Endometrial microvascular endothelial cells (primary cell): ENCODE data around the gene POLR1A. TPM values are rescaled to one million over a fixed set of nuclear protein-coding genes. Genes with fewer than 3 reads are reported as not detected.

Experiments used
- in situ Hi-C: cut with HindIII; loops from 2 replicates; pipeline ENCODE4 v1.10.0; 2017; ENCODE audit warnings: low sequenced_read_pairs, low pct_unique_long_range_greater_than_20kb; ENCODE audit errors: inconsistent ontology term
- total RNA-seq: library from RNA; depleted of rRNA; stranded (reverse); fragments of >200 nt; gene quantifications from one replicate; pipeline ENCODE4 v1.2.3, GENCODE V29; 2015; ENCODE audit errors: inconsistent ontology term

Gene POLR1A
- total RNA-seq, 1 donor from 2014 or later = 20.9 TPM

DNA sequence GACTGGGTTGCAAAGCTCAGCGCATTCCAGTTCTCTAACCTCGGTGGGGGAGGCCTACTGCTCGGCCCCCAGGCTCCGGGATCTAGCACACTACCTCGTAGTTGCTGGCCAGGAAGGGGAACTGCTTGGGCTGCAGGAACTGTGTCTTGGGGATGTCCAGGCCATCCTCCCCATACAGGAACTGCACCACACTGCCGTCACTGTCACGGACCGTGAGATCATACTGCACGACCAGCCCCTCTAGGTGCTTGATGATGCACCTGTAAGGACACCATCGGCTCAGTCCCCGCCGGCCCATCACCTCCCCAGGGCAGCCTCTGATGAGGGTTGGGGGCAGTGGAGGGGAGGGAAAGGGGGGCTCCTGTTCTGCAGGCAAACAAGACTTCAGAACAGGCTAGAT, 61.6 kb downstream of the POLR1A start:
- in situ Hi-C loops = no loop called here

DNA sequence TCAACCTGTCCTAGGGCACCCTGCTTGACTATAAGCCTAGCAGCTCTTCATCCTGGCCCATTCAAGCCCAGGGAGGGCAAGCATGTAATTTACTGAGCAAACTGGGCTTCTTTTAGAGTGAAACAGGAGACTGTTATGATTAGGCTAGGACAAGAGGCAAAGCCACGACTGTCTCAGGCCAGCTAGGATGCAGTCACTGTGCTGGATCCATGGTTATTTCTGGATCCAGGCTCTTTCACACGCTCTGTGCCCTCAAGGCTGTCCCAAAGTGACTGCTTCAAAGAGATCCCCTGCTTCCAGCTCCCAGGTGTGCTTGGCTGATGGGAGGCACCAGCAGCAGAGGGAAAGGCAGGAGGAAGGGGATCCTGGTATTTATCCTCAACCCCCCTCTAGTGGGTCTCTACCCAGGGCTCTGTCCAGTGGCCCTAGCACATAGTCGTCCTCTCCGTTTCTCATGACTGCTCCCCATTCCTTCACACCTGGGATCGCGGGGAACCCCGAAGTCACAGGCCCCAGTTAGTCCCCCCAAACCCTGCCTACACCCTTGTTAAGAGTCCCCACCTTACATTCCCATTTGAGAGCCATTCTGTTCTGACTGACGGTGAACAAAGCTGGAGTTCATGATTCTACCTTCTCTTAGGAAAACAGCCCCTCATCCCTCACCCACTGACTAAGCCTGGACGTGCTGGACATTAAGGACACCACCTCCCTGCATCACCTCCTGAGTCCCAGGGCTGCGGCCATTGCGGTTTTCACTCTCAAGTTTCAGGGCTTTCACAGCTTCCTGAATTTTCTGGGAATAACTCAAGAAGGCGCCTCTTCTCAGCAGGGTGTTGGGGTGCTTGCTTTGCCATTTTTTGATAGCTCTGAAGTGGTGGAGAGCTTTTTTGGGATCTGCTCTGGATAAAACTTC, 63.2 kb downstream of the POLR1A start:
- in situ Hi-C loops = no loop called here

DNA sequence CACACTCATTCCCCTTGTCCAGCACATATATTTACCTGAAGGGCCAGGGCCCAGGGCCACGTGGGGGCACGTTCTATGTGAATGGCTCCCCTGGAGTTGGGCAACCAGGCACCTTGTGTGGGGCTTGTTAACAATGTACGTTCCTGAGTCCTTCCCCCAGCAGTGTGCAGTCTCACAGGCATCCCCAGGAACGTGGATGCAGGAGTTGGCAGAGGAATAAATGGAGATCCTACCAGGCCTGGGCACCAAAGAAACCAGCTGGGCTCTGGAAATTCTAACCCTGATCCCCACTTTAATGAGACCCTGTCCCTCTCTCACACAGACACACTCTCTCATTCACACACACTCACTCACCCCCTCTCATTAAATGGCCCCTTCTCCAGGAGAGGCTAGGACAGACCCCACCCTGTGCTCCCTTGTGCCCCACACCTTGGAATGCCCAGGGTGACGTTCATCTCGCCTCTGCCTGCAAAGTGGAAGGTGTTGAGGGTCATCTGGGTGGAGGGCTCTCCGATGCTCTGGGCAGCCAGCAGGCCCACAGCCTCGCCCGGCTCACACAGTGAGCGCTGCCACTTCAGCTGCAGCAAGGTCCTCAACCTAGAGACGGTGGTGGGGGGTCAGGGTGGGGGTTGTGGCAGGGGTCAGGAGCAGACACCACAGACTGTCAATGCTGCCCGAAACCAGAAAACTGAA, 65.6 kb downstream of the POLR1A start:
- in situ Hi-C loops = loop anchor here (5.0 kb wide), 1 partner anchor 153 kb away; the partner anchor contains the start of gene ST3GAL5

DNA sequence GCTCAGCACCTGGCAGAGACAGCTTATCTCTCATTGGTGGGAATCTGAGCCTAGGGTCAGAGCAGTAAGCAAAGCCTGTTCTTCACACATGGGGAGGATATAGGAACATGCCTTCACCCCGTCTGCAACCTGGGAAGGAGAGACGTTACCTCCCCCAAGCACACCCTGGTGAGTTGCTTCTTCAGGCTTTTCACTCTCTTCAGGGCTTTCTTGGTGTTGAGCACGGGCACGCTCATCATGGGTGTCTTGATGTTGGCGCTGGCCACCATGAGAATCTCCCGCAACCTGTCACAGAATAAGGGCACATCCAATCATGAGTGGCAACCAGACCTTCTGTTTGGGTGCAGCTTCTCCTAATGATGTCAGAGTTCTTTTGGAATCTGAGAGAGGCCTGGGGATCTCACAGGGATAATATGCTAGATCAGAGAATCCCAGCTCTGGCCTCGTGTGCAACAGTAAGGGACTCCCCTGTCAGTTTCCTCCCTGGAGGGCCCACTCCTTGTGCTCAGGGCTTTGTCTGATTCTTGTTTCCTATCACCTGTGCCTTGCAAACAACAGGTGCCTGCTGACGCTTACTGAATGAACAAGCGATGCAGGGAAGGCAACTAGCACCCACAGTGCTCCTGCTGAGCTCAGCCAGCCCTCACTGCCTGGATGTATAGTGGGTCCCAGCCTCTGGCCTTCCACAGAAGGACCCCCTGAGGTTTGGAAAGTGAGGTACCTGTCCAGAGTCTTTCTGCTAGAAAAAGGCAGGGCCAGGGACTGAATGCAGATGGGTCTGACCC, 66.3 kb downstream of the POLR1A start:
- in situ Hi-C loops = loop anchor here (5.0 kb wide), 1 partner anchor 152 kb away; the partner anchor contains the start of gene ST3GAL5

DNA sequence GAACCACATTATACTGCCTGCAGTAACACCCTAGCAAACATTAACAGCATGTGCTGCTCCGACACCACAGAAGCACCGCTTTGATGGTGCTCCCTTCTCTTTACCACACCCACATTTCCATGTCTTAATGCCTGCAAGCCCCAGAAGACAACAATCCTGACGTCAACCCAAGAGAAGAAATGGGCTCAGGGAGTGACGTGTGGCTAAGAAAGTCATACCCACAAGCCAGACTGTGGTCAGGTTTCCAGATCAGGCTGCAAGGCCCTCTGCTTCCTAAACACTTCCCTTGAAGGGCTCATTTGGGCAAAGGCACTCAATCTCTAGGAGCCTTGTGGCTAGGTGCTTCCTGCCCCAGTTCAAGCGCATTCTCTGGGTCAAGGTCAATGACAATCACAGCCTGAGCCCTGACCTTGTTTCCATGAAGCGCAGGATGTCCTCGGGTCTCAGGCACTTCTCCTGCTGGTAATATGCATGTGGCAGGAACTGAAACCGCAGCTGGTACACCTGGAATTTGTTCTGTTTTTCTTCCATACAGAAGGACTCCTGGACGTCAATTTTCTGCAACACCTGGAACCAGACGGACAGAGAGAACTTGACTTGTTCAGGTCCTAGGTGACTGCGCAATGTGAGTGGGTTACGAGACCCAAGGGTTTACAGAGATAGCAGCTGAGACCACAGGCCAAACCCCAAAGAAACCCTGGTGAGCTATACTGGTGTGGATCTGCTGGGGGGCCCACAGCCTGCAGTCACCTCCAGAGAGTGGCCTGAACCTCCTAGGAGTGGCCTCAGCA, 67.2 kb downstream of the POLR1A start:
- in situ Hi-C loops = loop anchor here (5.0 kb wide), 1 partner anchor 151 kb away; the partner anchor contains the start of gene ST3GAL5

DNA sequence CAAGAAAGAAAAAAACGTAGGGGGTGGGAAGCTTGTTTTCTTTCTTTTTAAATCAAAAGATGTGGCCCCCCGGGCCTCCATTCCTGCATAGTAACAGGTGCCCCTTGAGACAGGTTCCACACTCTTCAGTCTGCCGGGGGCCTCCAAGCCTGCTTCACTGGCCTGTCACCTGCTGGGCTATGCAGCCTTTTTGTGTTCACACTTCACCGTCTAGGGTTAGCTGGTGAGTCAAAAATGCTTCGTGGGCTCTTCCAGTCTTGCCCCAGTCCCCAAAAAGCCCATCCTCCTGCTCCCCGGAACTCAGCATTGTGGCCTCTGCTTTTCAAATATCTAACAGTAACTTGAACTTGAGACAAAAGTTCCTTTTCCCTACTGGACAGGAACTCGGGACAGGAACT, 67.9 kb downstream of the POLR1A start:
- in situ Hi-C loops = loop anchor here (5.0 kb wide), 1 partner anchor 150 kb away; the partner anchor contains the start of gene ST3GAL5

DNA sequence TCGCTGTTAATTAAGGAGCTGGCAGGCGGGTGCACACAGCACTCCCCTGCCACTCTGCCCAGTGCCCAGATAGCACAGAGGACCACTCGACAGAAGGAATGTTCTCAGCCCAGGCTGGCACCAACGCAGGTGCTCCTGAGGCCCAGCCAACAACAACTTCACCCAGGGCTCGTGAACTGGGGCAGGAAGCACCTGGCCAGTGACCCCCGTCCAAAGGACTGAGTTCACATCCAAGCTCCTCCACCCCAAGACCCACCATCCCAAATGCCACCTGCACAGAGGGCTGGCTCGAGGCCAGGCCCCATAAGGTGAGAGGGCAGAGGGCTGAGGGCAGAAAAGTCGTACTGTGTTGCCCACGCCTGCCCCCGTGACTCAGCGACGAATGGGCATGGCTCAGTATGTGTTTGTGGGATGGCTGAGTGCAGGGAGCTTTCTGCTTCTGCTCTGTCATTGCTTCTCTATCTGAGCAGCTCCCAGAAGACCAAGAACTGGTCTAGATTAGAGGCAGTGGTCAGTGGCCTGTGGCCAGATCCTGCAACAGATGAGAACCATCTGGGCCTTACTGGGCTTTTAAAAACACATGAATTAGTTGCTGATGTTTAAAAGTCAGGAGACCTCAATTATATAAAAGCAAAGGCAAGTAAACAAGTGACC, 68.4 kb downstream of the POLR1A start:
- in situ Hi-C loops = loop anchor here (5.0 kb wide), 1 partner anchor 150 kb away; the partner anchor contains the start of gene ST3GAL5

DNA sequence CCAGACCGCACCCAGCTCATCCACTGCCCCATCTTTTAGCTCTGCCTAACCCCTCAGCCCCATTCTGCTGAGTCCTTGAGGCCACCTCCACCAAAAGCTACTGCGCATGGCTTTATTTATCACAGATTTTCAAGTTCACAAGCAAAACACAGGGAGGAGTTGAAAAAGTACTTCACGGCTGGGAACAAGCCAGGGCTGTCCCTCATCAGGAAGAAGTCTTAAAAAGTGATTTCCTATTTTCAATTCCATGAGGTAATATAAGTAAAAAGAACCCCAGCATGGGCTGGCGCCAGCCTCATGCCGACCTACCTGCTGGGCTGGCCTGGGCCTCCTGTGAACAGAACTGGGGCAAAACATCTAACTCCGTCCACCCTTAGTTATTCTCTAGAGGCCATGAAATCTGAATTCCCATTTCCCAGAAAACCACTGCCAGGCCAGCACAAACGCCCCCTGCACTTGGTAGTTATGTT, 69.0 kb downstream of the POLR1A start:
- in situ Hi-C loops = loop anchor here (5.0 kb wide), 1 partner anchor 149 kb away; the partner anchor contains the start of gene ST3GAL5

DNA sequence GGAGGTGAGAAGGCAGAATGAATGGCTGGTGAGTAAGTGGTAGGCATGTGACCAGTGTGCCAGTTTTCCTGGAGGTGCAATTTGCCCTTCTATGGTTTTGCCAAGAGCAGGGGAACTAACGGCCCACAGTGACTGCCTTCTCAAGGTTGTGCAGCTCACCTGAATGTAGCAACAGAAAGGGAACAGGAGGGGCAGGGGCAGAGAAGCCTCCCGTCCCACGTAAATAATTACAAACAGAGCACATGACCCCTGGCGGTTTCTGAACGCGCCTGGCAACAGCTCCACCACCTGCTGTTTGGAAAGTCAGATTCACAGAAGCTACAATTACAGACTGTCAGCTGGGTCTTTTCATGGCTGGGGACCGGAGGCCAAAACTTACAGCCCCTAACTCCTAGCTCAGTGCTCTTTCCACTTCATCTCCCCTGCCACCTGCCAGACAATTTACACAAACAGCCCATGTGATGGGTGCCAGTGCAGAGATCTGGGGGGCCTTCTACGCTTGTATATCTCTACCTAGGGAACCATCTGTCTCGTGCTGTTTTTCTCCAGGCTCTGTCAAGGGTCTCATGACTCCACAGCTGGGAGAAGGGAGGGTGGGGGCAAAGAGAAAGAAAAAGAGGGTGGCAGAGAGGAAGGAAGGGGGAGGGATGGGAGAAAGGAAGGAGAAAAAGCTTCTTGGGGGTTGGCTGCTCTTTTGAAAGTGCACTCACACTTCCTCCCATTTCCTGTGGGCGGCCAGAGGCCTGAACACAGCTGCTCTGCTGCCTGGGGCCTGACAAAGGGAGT, 69.6 kb downstream of the POLR1A start:
- in situ Hi-C loops = loop anchor here (5.0 kb wide), 1 partner anchor 149 kb away; the partner anchor contains the start of gene ST3GAL5

DNA sequence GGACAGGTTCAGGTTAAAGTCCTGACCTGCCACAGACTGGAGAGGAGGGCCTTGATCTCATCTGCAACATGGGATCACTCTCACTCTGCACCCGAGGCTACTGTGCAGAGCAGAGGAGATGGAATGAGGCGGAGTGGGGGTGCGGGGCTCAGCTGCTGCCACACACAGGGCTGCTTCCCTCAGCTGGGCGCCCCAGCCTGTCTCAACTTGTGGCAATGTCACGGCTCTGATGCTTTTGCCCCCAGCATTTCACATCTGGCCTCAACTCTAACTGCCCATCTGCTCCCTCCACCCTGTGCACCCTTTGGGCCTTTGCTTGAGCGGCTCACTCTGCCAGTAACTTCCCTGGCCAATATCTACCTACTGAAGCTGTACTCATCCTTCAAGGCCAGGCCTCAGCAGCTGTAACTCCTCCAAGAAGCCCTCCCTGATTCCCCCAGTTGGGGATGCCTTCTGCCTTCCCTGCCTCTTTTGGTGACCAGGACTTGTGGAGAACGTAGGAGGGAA, 70.3 kb downstream of the POLR1A start:
- in situ Hi-C loops = loop anchor here (5.0 kb wide), 1 partner anchor 148 kb away; the partner anchor contains the start of gene ST3GAL5

DNA sequence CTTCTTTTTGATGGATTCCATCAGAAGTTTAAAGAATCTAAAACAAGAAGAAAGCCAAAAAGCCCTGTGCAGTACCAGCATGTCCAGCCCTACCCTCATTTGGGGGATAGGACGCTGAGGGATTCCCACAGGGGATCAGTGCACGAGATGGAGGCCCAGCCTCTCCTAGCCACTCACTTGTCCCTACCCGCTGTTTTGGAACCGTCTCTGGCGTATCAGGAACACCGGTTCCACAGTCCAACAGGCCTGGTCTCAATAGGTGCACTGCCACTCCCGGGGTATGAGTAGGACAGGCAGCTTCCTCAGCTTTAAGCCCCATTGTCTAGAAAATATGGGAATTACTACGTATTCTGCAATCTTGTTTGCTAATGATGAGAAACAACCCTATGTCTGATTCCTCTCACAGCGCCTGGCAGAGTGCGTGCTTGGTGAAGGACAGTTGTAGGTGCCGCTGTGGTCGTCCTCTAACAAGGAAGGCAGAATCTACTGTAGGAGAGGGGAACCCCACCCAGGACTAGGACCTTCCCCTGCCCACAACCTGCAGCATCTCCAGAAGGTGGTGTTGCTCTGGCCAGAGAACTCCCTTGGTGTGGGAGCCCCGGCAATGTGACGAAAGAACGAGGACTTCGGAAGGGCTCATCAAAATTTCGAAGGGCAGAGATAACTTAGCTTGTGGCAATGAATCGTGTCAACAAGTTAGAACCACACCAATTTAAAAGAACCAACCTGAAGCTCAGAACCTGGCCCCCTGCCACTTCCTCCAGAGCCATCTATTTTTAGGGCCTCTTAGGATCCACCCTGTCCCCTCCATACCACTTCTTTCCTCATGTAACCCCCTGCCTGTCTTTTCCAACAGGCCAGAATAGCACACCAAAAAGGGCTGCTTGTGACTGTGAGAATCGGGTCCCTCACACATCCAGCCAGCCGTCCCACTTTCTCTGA, 71.7 kb downstream of the POLR1A start:
- in situ Hi-C loops = no loop called here

DNA sequence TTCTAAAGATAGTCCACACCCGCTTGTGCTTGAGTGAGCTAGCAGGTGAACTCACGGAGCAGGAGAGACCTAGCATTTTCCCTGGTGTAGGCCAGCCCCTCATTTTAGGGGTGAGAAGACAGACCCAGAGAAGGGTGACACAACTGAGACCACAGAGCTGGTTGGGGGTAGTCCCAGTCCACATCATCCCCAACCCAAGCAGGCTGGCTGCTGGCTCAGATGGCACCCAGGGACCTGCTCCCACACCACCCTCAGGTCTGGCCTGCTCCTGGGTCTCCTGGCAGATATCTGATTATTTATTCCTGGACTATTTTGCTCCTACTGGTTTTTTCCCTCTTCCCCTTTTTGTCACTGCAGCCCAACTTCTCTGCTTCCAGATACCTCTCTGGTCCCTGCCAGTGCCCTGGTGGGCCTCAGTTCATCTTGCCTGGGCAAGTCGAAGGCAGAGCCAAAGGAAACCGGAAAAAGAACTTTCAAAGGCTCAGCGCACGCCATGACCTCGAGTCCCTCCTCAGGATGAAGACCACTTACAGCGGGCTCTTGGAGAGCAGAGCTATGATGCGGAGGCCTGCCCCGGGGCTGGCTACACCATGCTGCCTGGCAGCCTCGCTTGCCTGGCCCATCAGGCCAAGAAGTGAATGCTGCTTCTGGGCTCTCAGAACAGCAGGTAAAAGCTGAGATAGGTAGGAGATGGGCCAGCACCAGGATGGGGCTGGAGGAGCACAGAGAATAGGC, 72.7 kb downstream of the POLR1A start:
- in situ Hi-C loops = no loop called here

DNA sequence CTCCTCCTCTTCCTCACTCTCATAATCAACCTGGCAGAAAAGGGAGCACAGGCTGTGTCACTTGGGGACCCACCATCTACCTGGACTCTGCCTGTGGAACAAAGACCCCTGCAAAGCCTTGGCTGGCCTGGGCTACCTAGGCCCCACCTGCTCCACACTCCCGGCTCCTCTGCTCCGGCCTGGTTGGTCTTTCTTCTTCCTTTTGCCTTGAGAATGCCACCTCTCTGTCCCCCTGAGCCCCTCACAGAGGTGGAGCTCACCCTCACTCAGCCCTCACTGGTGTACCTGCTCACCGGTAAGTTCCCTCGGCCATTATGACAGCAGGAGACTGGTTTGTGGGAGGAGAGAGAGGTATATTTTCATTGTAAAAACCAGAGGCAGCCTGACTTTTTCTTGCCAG, 74.1 kb downstream of the POLR1A start:
- in situ Hi-C loops = no loop called here

DNA sequence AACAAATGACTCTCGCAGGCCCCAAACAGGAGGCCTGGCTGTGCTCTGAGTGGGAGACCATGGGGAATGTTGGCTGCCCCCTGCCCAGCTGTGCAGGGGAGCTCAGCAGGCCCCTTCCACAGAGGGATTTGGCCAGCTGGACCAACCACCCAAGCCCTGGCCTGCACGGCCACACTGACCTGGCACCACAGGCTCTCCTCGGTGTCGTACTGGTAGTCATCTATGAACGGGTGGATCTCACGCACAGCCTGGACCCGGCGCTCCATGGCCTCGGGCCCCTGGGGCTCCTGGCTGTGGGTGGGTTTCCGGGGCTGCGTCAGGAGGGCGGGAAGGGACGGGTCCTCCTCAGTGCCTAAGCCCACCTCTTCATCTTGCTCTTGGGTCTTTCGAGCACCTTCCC, 74.5 kb downstream of the POLR1A start:
- in situ Hi-C loops = no loop called here

DNA sequence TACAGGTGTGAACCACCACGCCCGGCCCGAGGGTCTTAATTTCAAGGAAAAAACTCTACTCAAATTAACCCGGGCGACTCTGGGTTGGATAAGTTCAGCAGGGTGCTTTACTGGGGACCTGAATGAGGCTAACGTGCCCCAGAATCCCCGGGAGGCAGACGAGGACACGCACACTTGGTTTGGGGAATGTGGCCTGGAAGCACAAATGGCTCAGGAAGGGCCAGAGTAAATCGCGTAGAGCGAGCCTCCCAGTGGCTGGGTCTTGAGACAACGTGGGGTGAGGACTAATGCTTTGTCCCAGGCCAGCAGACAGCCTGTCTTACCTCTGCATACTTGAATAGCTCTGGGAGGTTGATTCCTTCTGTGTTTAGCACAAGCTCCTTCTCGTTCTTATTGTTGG, 75.8 kb downstream of the POLR1A start:
- in situ Hi-C loops = no loop called here
